Measurements from ENCODE around the gene RAD51B.

The RAD51B gene

DNA sequence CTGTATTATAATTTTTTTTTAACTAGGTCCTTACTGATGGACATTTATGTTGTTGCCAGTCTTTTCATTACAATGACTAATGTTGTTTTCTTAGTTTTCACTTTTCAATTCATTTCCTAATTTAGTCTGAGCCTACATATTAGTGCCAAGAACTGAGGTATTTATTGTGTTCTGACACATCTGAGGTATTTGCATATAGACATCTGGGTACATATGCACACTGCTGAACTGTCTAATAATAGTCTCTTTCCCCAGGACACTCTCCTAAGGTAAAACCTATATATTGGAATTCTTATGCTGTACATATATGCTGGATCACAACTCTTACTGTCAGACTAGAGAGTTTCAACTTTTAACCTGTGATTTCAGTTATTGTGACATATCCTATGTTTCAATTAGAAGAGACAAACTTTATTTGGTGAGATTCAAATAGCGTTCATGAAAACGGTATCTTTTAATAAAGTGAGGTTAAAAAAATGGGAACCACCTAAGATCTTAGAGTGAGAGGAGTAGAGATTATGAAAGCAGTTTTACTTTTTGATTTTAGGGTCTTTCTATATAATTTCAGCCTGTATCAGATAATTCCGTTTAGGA, 263.2 kb downstream of the RAD51B start:
- no peak for DNase-seq (ENCODE audit: low read depth in 1 of 2, low spot score in 1 of 2)

DNA sequence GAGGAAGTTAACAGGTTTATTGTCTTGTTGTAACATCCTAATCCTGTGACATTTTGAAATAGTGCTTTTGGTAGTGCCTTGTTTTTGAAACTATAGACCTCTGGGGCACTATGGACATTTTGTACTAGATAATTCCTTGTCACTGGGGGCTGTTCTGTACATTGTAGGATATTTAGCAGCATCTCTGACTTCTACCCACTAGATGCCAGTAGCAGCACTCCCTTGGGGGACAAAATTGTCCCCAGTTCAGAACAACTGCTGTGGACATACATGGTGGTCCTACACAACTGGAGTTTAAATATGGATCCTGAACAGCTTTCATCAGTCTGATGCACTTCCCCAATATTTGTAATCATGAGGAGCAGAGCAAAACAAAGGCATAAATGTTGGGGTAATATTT, 264.7 kb downstream of the RAD51B start:
- H3K27me3 ChIP-seq (ENCODE audit: insufficient read depth, poor library complexity, severe bottlenecking): no peaks in the 10 kb centered on the region
- H3K4me3 ChIP-seq (replicated peaks; ENCODE audit: insufficient read depth, low read length): no peak overlapping the region
- TF ChIP-seq, protein P1, sequence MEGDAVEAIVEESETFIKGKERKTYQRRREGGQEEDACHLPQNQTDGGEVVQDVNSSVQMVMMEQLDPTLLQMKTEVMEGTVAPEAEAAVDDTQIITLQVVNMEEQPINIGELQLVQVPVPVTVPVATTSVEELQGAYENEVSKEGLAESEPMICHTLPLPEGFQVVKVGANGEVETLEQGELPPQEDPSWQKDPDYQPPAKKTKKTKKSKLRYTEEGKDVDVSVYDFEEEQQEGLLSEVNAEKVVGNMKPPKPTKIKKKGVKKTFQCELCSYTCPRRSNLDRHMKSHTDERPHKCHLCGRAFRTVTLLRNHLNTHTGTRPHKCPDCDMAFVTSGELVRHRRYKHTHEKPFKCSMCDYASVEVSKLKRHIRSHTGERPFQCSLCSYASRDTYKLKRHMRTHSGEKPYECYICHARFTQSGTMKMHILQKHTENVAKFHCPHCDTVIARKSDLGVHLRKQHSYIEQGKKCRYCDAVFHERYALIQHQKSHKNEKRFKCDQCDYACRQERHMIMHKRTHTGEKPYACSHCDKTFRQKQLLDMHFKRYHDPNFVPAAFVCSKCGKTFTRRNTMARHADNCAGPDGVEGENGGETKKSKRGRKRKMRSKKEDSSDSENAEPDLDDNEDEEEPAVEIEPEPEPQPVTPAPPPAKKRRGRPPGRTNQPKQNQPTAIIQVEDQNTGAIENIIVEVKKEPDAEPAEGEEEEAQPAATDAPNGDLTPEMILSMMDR (IDR thresholded peaks at IDR 0.05; ENCODE audit: insufficient read depth, low read length): no peak
- TF ChIP-seq SPI1 (IDR thresholded peaks at IDR 0.05; ENCODE audit: borderline replicate concordance, low read depth) (no peak), POLR2AphosphoS5 (IDR thresholded peaks at IDR 0.05; ENCODE audit: low read depth) (no peak), GABPA (IDR thresholded peaks at IDR 0.05; ENCODE audit: low read depth) (no peak)
- no peak overlapping the region for H3K27ac ChIP-seq (replicated peaks)
- no peak for DNase-seq (ENCODE audit: low read depth in 1 of 2, low spot score in 1 of 2)

More for the DNA sequence above, 263.2 kb downstream of the RAD51B start:
- no peak overlapping the region for H3K27ac ChIP-seq (replicated peaks)
- TF ChIP-seq SPI1 (IDR thresholded peaks at IDR 0.05; ENCODE audit: borderline replicate concordance, low read depth): no peak
- TF ChIP-seq, protein P2, sequence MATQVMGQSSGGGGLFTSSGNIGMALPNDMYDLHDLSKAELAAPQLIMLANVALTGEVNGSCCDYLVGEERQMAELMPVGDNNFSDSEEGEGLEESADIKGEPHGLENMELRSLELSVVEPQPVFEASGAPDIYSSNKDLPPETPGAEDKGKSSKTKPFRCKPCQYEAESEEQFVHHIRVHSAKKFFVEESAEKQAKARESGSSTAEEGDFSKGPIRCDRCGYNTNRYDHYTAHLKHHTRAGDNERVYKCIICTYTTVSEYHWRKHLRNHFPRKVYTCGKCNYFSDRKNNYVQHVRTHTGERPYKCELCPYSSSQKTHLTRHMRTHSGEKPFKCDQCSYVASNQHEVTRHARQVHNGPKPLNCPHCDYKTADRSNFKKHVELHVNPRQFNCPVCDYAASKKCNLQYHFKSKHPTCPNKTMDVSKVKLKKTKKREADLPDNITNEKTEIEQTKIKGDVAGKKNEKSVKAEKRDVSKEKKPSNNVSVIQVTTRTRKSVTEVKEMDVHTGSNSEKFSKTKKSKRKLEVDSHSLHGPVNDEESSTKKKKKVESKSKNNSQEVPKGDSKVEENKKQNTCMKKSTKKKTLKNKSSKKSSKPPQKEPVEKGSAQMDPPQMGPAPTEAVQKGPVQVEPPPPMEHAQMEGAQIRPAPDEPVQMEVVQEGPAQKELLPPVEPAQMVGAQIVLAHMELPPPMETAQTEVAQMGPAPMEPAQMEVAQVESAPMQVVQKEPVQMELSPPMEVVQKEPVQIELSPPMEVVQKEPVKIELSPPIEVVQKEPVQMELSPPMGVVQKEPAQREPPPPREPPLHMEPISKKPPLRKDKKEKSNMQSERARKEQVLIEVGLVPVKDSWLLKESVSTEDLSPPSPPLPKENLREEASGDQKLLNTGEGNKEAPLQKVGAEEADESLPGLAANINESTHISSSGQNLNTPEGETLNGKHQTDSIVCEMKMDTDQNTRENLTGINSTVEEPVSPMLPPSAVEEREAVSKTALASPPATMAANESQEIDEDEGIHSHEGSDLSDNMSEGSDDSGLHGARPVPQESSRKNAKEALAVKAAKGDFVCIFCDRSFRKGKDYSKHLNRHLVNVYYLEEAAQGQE (IDR thresholded peaks at IDR 0.05; ENCODE audit: insufficient replicate concordance, low read depth): no peak
- no peak for TF ChIP-seq POLR2AphosphoS5 (IDR thresholded peaks at IDR 0.05; ENCODE audit: low read depth)
- TF ChIP-seq, protein P1 (IDR thresholded peaks at IDR 0.05; ENCODE audit: insufficient read depth, low read length): no peak
- no peak for TF ChIP-seq GABPA (IDR thresholded peaks at IDR 0.05; ENCODE audit: low read depth)
- no peak overlapping the region for H3K4me3 ChIP-seq (replicated peaks; ENCODE audit: insufficient read depth, low read length)
- H3K27me3 ChIP-seq (ENCODE audit: insufficient read depth, poor library complexity, severe bottlenecking): no peaks in the 10 kb centered on the region

DNA sequence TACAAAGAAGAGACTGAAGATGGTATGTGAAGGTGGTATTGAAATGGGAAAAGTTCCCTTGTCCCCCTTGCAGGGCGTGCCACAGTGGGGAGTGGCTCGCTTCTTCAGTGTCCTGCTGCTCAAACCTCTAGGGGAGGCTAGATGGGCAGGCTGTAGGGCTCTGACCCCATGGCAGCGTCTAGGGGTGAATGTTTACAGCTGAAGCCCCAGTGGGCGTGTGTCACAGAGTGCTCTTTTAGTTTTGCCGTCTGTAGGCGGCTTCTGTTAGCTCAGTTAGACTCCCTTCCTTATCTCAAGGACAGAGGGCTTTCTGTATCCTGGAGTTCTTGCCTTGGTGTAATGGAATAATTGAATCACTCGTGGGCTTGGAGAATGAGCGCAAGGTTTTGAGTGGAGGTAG, 266.2 kb downstream of the RAD51B start:
- H3K27me3 ChIP-seq (ENCODE audit: insufficient read depth, poor library complexity, severe bottlenecking): no peaks in the 10 kb centered on the region

More for the DNA sequence above, 266.2 kb downstream of the RAD51B start:
- TF ChIP-seq SPI1 (IDR thresholded peaks at IDR 0.05; ENCODE audit: borderline replicate concordance, low read depth) (no peak), GABPA (IDR thresholded peaks at IDR 0.05; ENCODE audit: low read depth) (no peak), POLR2AphosphoS5 (IDR thresholded peaks at IDR 0.05; ENCODE audit: low read depth) (no peak)
- TF ChIP-seq, protein P2 (IDR thresholded peaks at IDR 0.05; ENCODE audit: insufficient replicate concordance, low read depth): no peak
- TF ChIP-seq, protein P1 (IDR thresholded peaks at IDR 0.05; ENCODE audit: insufficient read depth, low read length): no peak
- H3K4me3 ChIP-seq (replicated peaks; ENCODE audit: insufficient read depth, low read length): no peak overlapping the region
- H3K27ac ChIP-seq (replicated peaks): no peak overlapping the region
- DNase-seq (ENCODE audit: low read depth in 1 of 2, low spot score in 1 of 2): no peak

Measured in HL-60 (cell line).